NCI-H146 treated with DMSO at 0.1 percent for 48 hours (cell line): ENCODE data around the gene ZSCAN18.

Experiments used
- DNase-seq: peaks from one replicate; lab custom pipeline; 2025; ENCODE audit not compliant: unreplicated experiment; lab: John Stamatoyannopoulos, UW

Gene ZSCAN18

GRCh38 chr19:58086825-58087710, 11.0 kb downstream of the ZSCAN18 start:
- DNase-seq, result no peak

GRCh38 chr19:58085348-58085875, 12.6 kb downstream of the ZSCAN18 start:
- no peak for DNase-seq

GRCh38 chr19:58084596-58085347, 13.3 kb downstream of the ZSCAN18 start:
- DNase-seq, result no peak

GRCh38 chr19:58083021-58083420, 15.0 kb downstream of the ZSCAN18 start:
- no peak for DNase-seq

GRCh38 chr19:58079792-58080191, 18.2 kb downstream of the ZSCAN18 start:
- DNase-seq, result no peak

- no peak for DNase-seq
Measured at GRCh38 chr19:58067240-58067912, 30.7 kb downstream of the ZSCAN18 start.

GRCh38 chr19:58063712-58064111, 34.3 kb downstream of the ZSCAN18 start:
- DNase-seq, result no peak

GRCh38 chr19:58060231-58060630, 37.8 kb downstream of the ZSCAN18 start:
- no peak for DNase-seq

GRCh38 chr19:58059671-58060078, 38.4 kb downstream of the ZSCAN18 start:
- DNase-seq, result no peak

GRCh38 chr19:58059003-58059670, 38.9 kb downstream of the ZSCAN18 start, which contains the start of gene ZNF135:
Gene ZNF135 (plus strand): TSS chr19:58059282. CDS start chr19:58060003, 721 bp downstream.
- no peak for DNase-seq

GRCh38 chr19:58058467-58058866, 39.6 kb downstream of the ZSCAN18 start:
- DNase-seq, result no peak

- DNase-seq, result no peak
Measured at GRCh38 chr19:58056861-58057260, 41.2 kb downstream of the ZSCAN18 start.

- no peak for DNase-seq
Measured at GRCh38 chr19:58056261-58056660, 41.8 kb downstream of the ZSCAN18 start.

- DNase-seq, result no peak
Measured at GRCh38 chr19:58054901-58055874, 42.8 kb downstream of the ZSCAN18 start.

- no peak for DNase-seq
Measured at GRCh38 chr19:58053480-58054156, 44.4 kb downstream of the ZSCAN18 start.

- no peak for DNase-seq
Measured at GRCh38 chr19:58052256-58052655, 45.8 kb downstream of the ZSCAN18 start.

- DNase-seq, result no peak
Measured at GRCh38 chr19:58047672-58048071, 50.4 kb downstream of the ZSCAN18 start.

GRCh38 chr19:58046856-58047255, 51.2 kb downstream of the ZSCAN18 start:
- DNase-seq, result no peak
